Ramos (cell line): ENCODE data around the gene LMBR1.
"Not testable (repeated sequence)": the region's sequence is repeated elsewhere in the genome, so short reads cannot be mapped to it uniquely, and the experiment has no call there.

Source experiments
- in situ Hi-C: fragments of 300-500 bp; cut with MboI; formaldehyde crosslinking; loops from one replicate; pipeline ENCODE4 v1.14.3; 2022; ENCODE audit warnings: low sequenced_read_pairs; ENCODE audit not compliant: unreplicated experiment

The LMBR1 gene

DNA sequence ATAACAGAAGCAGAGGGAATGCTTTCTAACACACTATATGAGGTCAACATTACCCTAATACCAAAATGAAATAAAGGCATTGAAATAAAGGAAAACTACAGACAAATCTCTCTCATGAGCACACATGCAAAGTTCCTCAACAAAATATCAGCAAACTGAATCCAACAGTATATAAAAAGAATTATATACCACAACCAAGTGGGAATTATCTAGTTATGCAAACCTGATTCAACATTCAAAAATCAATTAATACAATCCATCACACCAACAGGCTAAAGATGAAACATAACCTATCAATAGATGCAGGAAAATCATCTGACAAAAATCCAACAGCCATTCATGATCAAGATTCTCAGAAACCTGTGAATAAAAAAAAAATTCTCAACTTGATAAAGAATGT, 34.5 kb downstream of the LMBR1 start:
- in situ Hi-C loops = no loop called here

DNA sequence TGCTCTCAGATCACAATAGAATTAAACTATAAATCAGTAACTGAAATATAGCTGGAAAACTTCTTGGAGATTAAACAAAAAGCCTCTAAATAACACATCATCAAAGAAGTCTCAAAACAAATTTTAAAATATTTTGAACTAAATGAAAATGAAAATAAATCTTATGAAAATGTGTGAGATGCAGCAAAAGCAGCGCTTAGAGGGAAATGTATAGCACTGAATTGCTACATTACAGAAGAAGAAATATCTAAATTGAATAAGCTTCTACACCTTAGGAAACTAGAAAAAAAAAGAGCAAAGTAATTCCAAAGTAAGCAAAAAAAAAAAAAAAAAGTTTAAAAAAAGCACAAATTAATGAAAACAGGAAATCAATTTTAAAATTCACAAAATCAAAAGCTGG, 35.2 kb downstream of the LMBR1 start:
- in situ Hi-C loops = no loop called here

DNA sequence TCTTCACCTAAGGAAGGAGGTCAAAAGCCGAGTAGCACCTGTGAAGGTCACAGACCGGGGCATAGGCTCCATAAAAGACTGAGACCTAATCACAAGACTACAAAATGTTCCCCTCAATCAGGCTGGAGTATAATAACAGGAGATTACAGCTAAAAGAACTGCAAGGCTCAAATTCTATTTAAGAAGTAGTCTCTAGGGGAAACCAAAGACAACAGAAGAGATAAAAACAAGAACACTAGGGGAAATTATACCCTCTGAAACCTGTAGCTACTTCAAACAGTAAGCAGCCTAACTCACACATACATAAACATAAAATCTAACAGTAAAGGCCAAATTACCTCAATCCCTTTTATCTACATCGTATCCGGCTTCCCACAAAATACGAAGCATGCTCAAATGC, 38.3 kb downstream of the LMBR1 start:
- in situ Hi-C loops = no loop called here

DNA sequence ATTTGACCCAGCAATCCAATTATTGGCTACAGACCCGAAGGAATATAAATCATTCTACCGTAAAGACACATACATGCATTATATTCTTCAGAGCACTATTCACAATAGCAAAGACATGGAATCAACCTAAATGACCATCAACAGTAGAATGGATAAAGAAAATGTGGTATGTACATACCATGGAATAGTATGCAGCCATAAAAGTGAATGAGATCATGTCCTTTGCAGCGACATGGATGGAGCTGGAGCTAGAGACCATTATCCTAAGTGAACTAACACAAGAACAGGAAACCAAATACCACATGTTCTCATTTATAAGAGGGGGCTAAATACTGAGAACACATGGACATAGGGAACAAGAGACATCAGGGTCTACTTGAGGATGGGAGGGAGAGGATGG, 44.0 kb downstream of the LMBR1 start:
- in situ Hi-C loops = no loop called here

DNA sequence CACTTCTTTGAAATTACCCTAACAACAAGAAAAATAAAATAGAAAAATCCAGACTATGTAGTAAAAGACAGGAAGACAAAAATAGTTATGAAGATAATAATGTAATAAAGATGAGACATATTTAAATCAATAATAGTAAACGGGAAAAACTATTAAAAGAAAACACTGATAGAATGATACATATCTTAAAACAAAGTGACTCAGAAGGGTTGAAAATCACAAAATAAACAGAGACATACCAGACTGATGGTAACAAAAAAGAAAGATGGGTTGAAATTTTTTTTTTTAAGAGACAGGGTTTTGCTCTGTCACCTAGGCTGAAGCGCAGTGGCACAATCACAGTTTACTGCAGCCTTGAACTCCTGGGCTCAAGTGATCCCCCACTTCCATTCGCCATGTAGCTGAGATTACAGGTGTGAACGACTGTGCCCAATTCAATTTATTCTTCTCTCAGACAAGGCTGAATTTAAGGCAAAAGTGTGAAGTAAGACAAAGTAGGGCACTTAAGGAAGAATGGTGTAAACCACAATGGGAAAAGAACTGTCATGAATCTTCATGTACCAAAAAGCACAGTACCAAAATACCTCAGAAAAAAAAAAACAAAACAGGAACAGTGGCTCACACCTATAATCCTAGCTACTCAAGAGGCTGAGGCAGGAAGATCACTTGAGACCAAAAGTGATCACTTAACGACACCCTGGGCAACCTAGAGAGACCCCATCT, 47.4 kb downstream of the LMBR1 start:
- in situ Hi-C loops = no loop called here

DNA sequence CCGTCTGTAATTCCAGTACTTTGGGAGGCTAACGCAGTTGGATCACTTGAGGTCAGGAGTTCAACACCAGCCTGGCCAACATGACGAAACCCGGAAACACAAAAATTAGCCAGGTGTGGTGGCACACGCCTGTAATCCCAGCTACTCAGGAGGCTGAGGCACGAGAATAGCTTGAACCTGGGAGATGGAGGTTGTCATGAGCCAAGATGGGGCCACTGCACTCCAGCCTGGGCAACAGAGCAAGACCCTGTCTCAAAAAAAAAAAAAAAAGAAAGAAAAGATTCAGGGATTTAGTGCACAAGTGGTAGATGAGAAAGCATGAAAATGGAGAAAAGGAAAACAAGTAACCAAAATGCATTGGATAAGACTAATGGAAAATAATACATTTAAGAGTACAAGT, 49.4 kb downstream of the LMBR1 start:
- in situ Hi-C loops = not testable (repeated sequence)

DNA sequence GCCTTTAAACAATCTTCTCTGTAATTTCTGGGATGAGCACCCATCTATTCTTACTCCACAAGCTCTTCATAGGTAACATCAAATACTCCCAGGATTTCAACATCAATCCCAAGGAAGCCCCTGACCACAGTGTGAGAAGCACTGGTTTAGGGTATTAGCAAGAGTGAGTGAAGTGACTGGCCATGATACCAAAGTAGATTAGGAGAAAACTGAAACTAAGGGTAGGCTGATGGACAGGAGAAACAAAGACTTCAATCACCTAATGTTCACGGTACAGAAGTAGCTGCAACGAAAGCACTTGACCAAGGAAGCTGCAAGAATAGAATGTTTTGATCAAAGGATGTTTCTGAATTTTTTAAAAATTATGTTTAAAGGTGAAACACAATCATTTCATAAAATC, 49.8 kb downstream of the LMBR1 start:
- in situ Hi-C loops = no loop called here

DNA sequence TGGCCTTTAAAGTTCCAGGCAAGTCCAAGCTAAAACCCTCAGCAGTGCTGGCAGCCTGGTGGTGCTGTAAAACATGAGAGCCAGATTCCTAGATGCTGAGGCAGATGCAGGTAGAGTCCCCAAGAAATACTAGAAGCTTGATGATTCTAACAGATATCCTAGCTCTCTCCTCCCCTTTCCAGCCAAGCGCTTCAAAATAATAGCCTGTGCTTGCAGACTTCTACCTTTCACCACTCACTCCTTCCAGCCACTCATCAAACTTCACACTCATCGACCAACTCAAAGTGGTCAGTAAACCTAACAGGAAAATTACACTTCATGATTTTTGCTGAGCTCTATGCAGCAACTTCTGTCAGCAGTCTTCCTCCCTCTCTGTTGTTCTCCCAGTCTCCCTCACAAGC, 50.2 kb downstream of the LMBR1 start:
- in situ Hi-C loops = no loop called here

DNA sequence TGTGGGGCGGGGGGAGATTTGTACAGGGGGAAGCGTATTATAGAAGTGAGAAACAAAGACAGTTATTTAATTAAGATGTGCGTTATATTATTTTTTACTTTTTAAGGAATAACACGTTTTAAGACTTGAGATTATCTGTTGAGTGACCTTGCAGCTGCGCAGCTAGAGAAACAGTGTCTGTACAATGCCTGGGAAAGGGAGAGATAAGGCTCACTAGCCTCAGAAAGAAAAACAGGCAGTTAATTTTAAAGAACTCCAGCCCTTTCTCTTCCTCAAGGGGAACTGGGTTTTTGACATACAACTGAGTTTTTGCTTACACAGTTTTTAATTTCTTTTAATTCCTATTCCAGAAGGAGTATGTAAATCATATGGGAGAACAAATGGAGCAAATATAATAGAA, 50.7 kb downstream of the LMBR1 start:
- in situ Hi-C loops = no loop called here

DNA sequence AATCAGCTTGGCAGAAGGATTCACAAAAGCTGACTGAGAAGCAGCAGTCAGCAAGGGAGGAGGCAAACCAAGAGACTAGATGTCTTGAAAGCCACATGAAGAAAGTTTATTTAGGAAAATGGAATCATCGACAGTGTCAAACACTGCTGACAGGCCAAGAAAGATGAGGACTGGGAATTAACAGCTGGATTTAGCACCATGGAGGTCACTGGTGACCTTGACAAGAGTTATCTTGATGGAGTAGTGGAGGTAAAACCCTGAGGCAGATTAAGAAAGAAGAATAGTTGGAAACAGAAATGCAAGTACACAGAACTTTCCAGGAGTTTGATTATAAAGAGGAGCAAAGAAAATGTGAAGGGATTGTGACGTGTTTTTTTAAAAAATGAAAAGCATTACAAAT, 51.5 kb downstream of the LMBR1 start:
- in situ Hi-C loops = no loop called here

DNA sequence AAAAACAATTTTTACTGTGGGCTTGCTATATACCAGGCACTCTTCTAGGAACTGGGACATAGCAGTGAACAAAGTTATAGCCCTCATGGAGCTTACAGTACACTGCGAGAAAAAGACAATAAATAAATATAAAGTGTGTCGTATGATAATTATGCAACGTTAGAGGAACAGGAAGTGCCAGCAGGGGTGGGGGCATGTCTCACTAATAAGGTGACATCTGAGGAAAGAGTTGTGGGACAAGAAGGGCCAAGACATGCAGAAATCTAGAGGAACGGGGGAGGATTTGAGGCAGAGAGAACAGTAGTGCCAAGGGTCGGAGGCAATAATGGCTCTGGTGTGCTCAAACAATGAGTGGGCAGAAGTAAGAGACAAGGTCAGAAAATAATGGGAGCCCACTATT, 52.8 kb downstream of the LMBR1 start:
- in situ Hi-C loops = no loop called here

DNA sequence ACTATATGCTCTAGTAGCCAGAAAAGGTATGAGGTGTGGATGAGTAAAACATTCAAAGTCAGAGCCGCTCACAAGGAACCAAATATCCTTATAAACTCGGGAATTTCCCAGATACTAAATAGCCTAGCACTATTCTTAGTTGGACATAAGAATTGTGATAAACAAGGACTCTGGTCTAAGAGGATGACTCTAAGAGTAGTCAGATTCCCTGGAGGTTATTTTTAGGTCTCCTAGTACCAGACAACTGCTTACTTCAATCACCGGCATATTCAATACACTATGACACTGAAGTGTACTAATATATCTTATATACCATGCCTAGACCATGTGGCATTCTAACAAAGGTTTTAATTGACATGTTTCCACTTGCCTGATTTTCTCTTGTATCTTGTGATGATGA, 56.5 kb downstream of the LMBR1 start:
- in situ Hi-C loops = no loop called here

DNA sequence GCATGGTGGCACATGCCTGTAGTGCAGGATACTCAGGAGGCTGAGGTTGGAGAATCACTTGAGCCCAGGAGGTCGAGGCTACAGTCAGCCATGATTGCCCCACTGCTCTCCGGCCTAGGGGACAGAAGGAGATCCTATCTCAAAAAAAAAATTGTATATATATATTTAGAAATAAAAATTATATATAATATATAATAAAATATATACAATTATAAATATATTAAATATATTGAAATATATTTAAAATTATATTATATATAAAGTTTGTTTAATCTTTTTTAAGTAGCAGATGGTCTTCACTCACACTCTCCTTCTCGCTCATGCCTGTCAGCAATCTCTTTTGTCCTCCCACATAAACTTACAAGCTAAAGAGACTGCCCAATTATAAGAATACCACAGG, 58.5 kb downstream of the LMBR1 start:
- in situ Hi-C loops = no loop called here

DNA sequence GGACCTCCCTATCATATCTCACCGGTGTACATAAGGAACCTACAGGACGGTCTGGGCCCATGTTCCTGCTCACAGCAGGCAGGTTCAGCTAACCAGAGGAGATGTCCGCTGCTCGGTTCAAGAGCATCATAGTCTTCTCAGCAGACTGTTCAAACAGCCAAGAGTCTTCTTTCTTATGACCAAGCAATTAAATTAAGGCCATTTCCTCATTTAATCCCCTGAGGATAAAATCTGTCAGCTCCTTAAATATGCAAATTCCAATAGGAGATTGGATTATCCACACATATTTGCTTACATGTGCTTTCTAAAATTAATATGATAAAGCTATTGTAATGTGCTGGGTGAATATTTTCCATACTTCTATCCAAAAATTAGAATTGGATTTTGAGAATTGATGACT, 59.7 kb downstream of the LMBR1 start:
- in situ Hi-C loops = no loop called here

DNA sequence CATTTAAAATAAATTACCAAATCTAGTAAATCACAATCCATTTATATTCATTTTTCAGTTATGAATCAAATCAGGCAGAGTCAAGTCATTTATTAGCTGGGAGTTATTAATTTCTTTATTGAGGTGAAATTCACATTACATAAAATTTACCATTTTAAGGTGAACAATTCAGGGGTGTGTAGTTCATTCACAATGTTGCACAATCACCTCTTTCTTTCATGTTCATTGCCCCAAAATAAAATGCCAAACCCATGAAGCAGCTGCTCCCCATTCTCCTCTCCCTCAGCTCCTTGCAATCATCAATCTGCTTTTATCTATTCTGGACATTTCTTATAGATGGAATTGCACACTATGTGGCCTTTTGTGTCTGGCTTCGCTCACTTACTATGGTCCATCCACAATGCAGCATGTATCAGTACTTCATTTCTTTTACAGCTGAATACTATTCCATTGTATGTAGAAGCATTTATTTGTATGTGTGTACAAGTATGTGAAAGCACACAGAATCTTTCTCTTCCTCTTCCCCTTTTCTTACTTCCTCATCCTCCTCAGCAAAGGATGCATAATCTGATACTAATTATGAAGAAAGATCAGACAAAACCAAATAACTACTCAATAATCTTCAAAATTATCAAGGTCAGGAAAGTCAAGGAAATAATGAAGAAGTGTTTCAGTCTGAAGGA, 60.6 kb downstream of the LMBR1 start:
- in situ Hi-C loops = no loop called here

DNA sequence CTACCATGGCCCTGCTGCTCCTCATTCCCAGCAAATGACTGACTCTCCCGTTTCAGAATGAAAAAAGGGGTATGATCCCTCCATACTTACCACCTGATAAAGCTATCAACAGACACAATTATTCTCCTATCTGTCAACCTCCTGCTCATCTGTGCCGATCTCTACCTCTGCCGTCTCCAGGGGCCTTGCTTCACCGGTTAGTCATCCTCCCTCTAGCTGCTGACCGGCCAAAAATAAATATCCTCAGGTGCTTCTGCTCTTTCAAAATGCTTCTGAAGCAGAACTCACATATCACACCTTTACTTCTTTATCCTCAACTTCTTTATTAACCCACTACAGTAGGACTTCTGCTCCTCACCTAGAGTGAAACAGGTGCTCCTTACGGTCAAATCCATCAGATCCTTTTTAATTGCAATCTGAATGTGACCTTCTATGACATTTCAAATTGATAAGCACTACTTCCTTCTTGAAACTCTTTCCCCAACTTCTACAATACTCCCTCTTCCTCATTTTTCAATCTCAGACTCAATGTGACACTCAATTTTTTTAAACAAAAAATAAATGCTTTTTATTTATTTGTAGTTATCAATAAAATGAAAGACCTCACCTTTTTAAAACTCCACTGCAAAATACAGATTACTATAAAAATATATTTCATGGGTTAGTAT, 63.2 kb downstream of the LMBR1 start:
- in situ Hi-C loops = no loop called here

DNA sequence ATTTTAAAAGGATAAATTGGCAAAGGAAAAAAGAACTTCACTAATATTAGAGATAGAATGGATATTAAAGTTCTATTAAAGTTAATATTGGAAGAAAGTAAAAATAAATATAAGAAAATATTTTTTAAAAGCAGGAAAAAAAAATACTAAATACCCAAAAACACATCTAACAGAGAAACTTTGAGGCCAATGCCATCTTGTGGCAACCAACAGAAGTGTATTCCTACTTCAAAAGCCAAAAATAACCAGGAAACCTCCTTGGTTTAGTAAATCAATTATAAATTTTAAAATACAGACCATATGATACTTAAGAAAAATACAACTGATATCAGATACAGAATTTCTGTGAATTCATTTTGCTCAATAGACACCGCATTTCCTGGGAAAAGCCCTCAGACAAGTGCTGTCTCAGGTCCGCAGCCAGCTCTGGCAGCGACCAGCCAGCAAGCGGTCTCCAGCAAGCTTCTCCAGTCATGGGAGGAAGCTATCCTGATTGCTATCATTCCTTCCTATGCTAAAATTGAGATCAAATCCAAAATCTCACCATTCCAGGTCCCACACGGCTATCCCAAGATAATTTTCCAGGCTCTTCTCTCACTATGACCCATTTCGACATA, 65.3 kb downstream of the LMBR1 start:
- in situ Hi-C loops = no loop called here

DNA sequence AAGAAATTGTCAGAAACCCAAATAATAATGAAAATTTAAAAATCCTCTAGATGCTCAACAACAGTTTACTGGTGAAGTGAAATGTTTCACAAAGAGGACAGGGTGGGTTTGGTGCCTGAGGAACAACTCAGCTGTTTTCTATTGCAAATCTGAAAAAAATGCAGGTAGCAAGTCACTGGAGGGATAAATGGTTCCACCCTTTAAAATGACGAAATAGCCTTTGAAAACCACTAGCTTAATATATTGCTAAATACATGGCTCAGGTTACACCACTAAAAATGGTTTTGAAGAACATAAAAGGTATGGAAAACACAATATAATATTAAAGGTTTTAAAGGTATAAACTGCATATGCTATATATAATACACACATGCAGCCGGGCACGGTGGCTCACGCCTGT, 69.5 kb downstream of the LMBR1 start:
- in situ Hi-C loops = loop anchor here (25.0 kb wide), 1 partner anchor 1011 kb away; the partner anchor contains the start of gene SHH

DNA sequence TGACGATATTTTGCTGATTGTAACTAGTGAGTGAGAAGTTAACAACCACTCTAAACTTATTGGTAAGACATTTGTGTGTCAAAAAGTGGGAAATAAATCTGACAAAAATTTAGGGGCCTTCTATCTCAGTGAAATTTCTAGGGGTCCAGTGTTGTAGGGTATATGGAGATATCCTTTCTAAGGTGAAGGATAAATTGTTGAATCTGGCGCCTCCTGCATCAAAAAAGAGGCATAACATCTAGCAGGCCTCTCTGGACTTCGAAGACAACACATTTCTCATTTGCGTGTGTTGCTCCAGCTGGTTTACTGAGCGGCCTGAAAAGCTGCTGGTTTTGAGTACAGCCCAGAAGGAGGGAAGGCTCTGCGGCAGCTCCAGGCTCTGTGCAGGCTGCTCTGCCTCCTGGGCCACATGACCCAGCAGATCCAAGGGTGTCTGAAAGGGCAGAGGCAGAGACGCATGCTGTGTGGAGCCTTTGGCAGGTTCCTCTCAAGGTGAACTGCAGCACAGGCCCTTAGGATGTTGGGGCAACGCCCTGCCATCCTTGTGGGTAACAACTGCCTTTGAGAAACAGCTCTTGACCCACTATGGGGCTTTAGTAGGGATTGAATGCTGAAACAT, 72.4 kb downstream of the LMBR1 start:
- in situ Hi-C loops = loop anchor here (25.0 kb wide), 1 partner anchor 1008 kb away; the partner anchor contains the start of gene SHH

DNA sequence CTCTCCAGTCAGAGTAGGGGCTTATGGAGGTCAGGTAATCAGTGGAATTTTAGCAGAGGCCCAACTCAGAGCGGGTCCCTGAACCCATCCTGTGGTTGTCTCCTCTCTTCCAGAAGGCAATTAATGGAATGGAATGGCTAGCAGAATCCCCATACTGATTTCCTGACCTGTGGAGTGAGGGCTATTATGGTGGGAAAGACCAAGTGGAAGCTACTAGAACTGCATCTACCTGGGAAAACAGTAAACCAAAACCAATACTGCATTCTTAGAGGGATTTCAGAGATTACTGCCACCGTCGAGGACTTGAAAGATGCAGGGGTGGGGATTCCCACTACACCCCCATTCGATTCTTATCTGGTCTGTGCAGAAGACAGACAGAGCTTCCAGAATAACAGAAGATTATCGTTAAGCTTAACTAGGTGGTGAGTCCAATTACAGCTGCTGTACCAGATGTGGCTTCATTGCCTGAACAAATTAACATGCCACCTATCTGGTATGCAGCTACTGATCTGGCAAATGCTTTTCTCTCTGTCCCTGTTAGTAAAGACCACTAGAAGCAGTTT, 73.2 kb downstream of the LMBR1 start:
- in situ Hi-C loops = loop anchor here (25.0 kb wide), 1 partner anchor 1008 kb away; the partner anchor contains the start of gene SHH
